ENCODE data around the gene ROBO1.

The ROBO1 gene

GRCh38 chr3:79202471-79203143, 565.2 kb downstream of the ROBO1 start:
- no peaks in the 10 kb centered on the region for H3K9me3 ChIP-seq (ENCODE audit: insufficient read depth, low read length, severe bottlenecking)
- no peak overlapping the region for H3K27ac ChIP-seq (ENCODE audit: low read length)
- no peaks in the 10 kb centered on the region for H3K36me3 ChIP-seq (ENCODE audit: insufficient read depth, low read length)
- no peak overlapping the region for H3K4me2 ChIP-seq (ENCODE audit: insufficient read depth, low read length)
- DNase-seq (no peak), ATAC-seq (ENCODE audit: insufficient read depth, low read depth) (no peak)
- TF ChIP-seq CTCF (IDR thresholded peaks at IDR 0.05; ENCODE audit: borderline replicate concordance, extremely low read depth, low read length, poor library complexity, severe bottlenecking) (no peak), EZH2 (IDR thresholded peaks at IDR 0.05; ENCODE audit: borderline replicate concordance, low read depth, low read length, severe bottlenecking) (no peak)
- H4K20me1 ChIP-seq (ENCODE audit: insufficient read depth, low read length) = no peaks in the 10 kb centered on the region
- no peak overlapping the region for H2AFZ ChIP-seq (ENCODE audit: low read depth, low read length)
- no peaks in the 10 kb centered on the region for H3K4me1 ChIP-seq (ENCODE audit: insufficient read depth, low read length)
- no peaks in the 10 kb centered on the region for H3K79me2 ChIP-seq (ENCODE audit: insufficient read depth, low read length)
- H3K9ac ChIP-seq (ENCODE audit: low read depth, low read length) = no peak overlapping the region
- no peak overlapping the region for H3K4me3 ChIP-seq (ENCODE audit: low read depth in 1 of 2, low read length in 2 of 2)
- no peaks in the 10 kb centered on the region for H3K27me3 ChIP-seq (ENCODE audit: insufficient read depth, low read length, poor library complexity)

- Histone ChIP-seq H3K27ac (ENCODE audit: low read length) (no peak overlapping the region), H3K9me3 (ENCODE audit: insufficient read depth, low read length, severe bottlenecking) (no peaks in the 10 kb centered on the region), H3K36me3 (ENCODE audit: insufficient read depth, low read length) (no peaks in the 10 kb centered on the region), H3K79me2 (ENCODE audit: insufficient read depth, low read length) (no peaks in the 10 kb centered on the region), H3K4me1 (ENCODE audit: insufficient read depth, low read length) (no peaks in the 10 kb centered on the region), H3K9ac (ENCODE audit: low read depth, low read length) (no peak overlapping the region), H3K27me3 (ENCODE audit: insufficient read depth, low read length, poor library complexity) (no peaks in the 10 kb centered on the region), H3K4me2 (ENCODE audit: insufficient read depth, low read length) (no peak overlapping the region), H2AFZ (ENCODE audit: low read depth, low read length) (no peak overlapping the region), H3K4me3 (ENCODE audit: low read depth in 1 of 2, low read length in 2 of 2) (no peak overlapping the region), H4K20me1 (ENCODE audit: insufficient read depth, low read length) (no peaks in the 10 kb centered on the region)
- DNase-seq (no peak), ATAC-seq (ENCODE audit: insufficient read depth, low read depth) (no peak)
- TF ChIP-seq CTCF (IDR thresholded peaks at IDR 0.05; ENCODE audit: borderline replicate concordance, extremely low read depth, low read length, poor library complexity, severe bottlenecking) (no peak), EZH2 (IDR thresholded peaks at IDR 0.05; ENCODE audit: borderline replicate concordance, low read depth, low read length, severe bottlenecking) (no peak)
Measured at GRCh38 chr3:79200456-79200855, 567.3 kb downstream of the ROBO1 start.

GRCh38 chr3:79199966-79200365, 567.8 kb downstream of the ROBO1 start:
- H3K27ac ChIP-seq (ENCODE audit: low read length) = no peak overlapping the region
- no peak overlapping the region for H3K4me3 ChIP-seq (ENCODE audit: low read depth in 1 of 2, low read length in 2 of 2)
- no peak for TF ChIP-seq CTCF (IDR thresholded peaks at IDR 0.05; ENCODE audit: borderline replicate concordance, extremely low read depth, low read length, poor library complexity, severe bottlenecking)
- TF ChIP-seq EZH2 (IDR thresholded peaks at IDR 0.05; ENCODE audit: borderline replicate concordance, low read depth, low read length, severe bottlenecking) = no peak
- H3K9ac ChIP-seq (ENCODE audit: low read depth, low read length) = no peak overlapping the region
- no peaks in the 10 kb centered on the region for H4K20me1 ChIP-seq (ENCODE audit: insufficient read depth, low read length)
- H2AFZ ChIP-seq (ENCODE audit: low read depth, low read length) = no peak overlapping the region
- no peaks in the 10 kb centered on the region for H3K36me3 ChIP-seq (ENCODE audit: insufficient read depth, low read length)
- H3K9me3 ChIP-seq (ENCODE audit: insufficient read depth, low read length, severe bottlenecking) = no peaks in the 10 kb centered on the region
- H3K4me1 ChIP-seq (ENCODE audit: insufficient read depth, low read length) = no peaks in the 10 kb centered on the region
- ATAC-seq (ENCODE audit: insufficient read depth, low read depth) = no peak
- no peak overlapping the region for H3K4me2 ChIP-seq (ENCODE audit: insufficient read depth, low read length)
- DNase-seq = no peak
- H3K27me3 ChIP-seq (ENCODE audit: insufficient read depth, low read length, poor library complexity) = no peaks in the 10 kb centered on the region
- no peaks in the 10 kb centered on the region for H3K79me2 ChIP-seq (ENCODE audit: insufficient read depth, low read length)
